ENCODE data around the gene MEGF8.

The MEGF8 gene

GRCh38 chr19:42286349-42287016 is 39.0 kb upstream of the MEGF8 start:
- DNase-seq (ENCODE audit: low spot score): peak; percentile 63

GRCh38 chr19:42287017-42287826 is 38.2 kb upstream of the MEGF8 start:
- no peak for DNase-seq (ENCODE audit: low spot score)

GRCh38 chr19:42287827-42288107 is 37.7 kb upstream of the MEGF8 start:
- no peak for DNase-seq (ENCODE audit: low spot score)

DNA sequence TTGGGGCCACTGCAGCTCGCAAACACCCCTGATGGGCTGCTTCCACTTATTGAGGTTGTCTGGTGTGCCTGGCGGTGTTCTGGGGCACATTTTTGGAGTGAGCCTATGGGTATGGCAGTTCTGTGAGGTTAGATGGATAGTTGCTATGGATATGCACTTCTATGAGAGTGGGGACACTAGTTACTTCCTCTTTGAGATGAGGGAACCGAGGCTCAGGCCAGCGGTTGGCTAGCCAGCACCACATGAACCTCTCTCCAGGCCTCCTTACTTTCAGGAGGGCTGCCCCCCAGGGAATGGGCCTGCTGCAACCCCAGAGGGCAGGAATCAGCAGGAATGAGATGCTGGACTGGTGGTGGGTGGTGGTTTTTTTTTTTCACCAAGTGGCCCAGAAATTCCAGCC is 37.0 kb upstream of the MEGF8 start:
- DNase-seq (ENCODE audit: low spot score): no peak

DNA sequence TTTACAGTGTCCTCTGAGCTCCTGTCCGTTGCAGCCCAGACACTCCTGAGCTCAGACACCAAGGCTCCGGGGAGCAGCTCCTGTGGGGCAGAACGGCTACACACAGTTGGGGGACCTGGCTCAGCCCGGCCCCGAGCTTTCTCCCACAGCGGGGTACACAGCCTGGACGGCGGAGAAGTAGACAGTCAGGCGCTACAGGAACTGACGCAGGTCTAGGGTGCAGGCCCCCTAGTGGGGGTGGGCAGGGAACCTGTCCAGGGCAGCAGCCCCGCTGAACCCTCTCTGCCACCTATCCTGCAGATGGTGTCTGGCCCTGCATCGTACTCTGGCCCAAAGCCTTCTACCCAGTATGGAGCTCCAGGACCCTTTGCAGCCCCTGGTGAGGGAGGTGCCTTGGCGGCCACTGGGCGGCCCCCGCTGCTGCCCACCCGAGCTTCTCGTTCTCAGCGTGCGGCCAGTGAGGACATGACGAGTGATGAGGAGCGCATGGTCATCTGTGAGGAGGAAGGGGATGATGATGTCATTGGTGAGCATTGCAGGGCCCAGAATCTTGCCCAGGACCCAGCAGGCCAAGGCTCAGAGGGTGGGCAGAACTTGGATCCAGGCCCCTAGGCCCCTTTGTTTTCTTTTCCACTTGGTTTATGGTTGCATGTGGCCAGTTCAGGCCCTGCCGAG is 36.4 kb upstream of the MEGF8 start:
- DNase-seq (ENCODE audit: low spot score): no peak

GRCh38 chr19:42289556-42290041 is 35.8 kb upstream of the MEGF8 start:
- DNase-seq (ENCODE audit: low spot score): no peak

GRCh38 chr19:42290136-42290522 is 35.3 kb upstream of the MEGF8 start:
- DNase-seq (ENCODE audit: low spot score): no peak

DNA sequence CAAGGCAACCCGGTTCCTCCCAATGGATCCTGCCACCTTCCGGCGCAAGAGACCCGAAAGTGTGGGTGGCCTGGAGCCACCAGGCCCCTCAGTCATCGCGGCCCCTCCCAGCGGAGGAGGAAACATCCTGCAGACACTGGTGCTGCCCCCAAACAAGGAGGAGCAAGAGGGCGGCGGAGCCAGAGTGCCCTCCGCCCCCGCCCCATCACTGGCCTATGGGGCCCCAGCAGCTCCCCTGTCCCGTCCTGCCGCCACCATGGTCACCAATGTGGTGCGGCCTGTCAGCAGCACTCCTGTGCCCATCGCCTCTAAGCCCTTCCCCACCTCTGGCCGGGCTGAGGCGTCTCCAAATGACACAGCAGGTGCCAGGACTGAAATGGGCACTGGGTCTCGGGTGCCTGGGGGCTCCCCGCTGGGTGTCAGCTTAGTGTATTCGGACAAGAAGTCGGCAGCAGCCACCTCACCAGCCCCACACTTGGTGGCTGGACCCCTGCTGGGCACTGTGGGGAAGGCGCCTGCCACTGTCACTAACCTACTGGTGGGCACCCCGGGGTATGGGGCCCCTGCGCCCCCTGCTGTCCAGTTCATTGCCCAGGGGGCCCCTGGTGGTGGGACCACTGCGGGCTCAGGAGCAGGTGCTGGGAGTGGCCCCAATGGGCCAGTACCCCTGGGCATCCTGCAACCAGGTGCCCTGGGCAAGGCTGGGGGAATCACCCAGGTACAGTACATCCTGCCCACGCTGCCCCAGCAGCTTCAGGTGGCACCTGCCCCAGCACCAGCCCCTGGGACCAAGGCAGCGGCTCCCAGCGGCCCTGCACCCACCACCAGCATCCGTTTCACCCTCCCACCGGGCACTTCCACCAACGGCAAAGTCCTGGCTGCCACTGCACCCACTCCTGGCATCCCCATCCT is 34.7 kb upstream of the MEGF8 start:
- DNase-seq (ENCODE audit: low spot score): peak; percentile 62

DNA sequence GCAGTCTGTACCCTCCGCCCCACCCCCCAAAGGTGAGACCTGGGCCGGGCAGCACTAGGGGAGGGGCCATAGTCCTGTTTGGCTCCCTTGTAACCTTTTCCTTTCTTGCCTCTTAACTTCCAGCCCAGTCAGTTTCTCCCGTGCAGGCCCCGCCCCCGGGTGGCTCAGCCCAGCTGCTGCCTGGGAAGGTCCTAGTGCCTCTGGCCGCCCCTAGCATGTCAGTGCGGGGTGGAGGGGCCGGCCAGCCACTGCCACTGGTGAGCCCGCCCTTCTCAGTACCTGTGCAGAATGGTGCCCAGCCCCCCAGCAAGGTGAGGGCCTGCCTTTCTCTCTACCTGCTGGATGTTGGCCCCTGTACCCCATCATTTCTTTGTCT is 34.0 kb upstream of the MEGF8 start:
- no peak for DNase-seq (ENCODE audit: low spot score)

- DNase-seq (ENCODE audit: low spot score): no peak
These were observed 33.1 kb upstream of the MEGF8 start for GRCh38 chr19:42292042-42292960.

GRCh38 chr19:42292963-42293362 is 32.5 kb upstream of the MEGF8 start:
- DNase-seq (ENCODE audit: low spot score): no peak

DNA sequence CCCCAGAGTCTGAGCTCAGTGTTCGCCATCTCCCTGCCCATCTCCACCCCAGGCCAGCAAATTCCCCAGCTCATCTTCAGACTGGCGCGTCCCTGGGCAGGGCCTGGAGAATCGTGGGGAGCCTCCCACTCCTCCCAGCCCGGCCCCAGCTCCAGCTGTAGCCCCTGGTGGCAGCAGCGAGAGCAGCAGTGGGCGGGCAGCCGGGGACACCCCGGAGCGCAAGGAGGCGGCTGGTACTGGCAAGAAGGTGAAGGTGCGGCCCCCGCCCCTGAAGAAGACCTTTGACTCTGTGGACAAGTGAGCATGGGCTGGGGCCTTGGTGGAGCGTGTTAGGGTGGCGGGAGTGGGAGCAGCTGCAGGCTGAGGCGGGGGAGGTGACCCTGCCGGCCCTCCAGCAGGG is 31.9 kb upstream of the MEGF8 start:
- DNase-seq (ENCODE audit: low spot score): no peak

- DNase-seq (ENCODE audit: low spot score): no peak
These were observed 31.5 kb upstream of the MEGF8 start for GRCh38 chr19:42293948-42294347.

DNA sequence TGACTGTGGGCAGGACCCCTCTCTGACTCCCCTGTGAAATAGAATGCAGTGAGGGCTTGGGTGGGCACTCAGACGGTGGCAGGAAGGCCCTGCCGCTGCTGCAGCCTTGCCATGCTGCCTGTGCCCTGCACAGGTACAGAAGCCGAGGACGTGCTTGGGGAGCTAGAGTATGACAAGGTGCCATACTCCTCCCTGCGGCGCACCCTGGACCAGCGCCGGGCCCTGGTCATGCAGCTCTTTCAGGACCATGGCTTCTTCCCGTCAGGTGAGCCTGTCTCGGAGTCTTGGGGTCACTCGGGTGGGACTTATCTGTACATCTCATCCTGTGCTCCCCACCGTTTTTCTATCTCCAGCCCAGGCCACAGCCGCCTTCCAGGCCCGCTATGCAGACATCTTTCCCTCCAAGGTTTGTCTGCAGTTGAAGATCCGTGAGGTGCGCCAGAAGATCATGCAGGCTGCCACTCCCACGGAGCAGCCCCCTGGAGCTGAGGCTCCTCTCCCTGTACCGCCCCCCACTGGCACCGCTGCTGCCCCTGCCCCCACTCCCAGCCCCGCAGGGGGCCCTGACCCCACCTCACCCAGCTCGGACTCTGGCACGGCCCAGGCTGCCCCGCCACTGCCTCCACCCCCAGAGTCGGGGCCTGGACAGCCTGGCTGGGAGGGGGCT is 30.8 kb upstream of the MEGF8 start:
- no peak for DNase-seq (ENCODE audit: low spot score)

DNA sequence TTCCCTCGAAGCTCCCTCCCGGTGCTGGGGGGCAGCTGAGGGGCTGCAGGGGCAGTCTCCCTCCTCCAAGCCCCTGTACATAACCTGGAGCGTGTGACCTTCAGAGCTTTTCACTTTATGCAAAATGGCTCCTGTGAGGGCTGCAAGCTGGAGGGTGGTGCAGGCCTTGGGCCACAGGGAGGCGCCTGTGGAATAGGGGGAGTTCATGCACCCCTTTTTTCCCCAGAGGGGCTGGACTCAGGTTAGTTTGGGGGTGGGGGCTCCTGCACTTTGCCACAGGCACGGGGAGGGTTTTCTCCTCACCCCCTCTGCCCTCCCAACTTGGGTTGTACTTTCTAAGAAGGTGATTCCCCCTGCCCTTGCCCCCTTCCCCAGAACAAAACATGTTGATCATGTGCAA is 30.1 kb upstream of the MEGF8 start:
- no peak for DNase-seq (ENCODE audit: low spot score)

- DNase-seq (ENCODE audit: low spot score): peak; percentile 80
These were observed 29.5 kb upstream of the MEGF8 start for GRCh38 chr19:42295831-42296525.

GRCh38 chr19:42297039-42297438 is 28.4 kb upstream of the MEGF8 start:
- no peak for DNase-seq (ENCODE audit: low spot score)

- no peak for DNase-seq (ENCODE audit: low spot score)
These were observed 23.7 kb upstream of the MEGF8 start, which contains the start of gene PRR19 for GRCh38 chr19:42301646-42302203. TSS of gene PRR19 (plus strand) at chr19:42302132. CDS start at chr19:42309585, 7,453 bp downstream.

GRCh38 chr19:42303101-42303464 is 22.4 kb upstream of the MEGF8 start:
- no peak for DNase-seq (ENCODE audit: low spot score)

GRCh38 chr19:42303876-42304275 is 21.6 kb upstream of the MEGF8 start:
- no peak for DNase-seq (ENCODE audit: low spot score)
